PC-3 (cell line): ENCODE results near the gene AVEN. TPM values are rescaled to one million over a fixed set of nuclear protein-coding genes. Genes with fewer than 3 reads are reported as not detected.

Experiments
- ATAC-seq: fragments of 200-7000 bp; cut with Tn5 transposase; 2 replicates; pipeline ENCODE4 v1.9.1; 2020; ENCODE audit warnings: mild to moderate bottlenecking, moderate library complexity
- BruUV-seq: library from RNA; stranded (reverse); fragments of 400-500 nt; replicated peaks from 2 replicates; lab custom pipeline; 2021; lab: Mats Ljungman, UMichigan
- CTCF ChIA-PET: fragments of 300-600 bp; sonication (Branson Sonifier 250); formaldehyde crosslinking; loops from one replicate; lab custom pipeline; 2022; ENCODE audit warnings: antibody characterized with exemption; lab: Charles Lee
- POLR2A ChIA-PET: fragments of 300-600 bp; sonication (Branson Sonifier 250); formaldehyde crosslinking; loops from one replicate; lab custom pipeline; 2022; ENCODE audit warnings: antibody characterized with exemption; ENCODE audit not compliant: unreplicated experiment; lab: Charles Lee
- DNase-seq: peaks from one replicate; pipeline ENCODE4 v3.0.0-alpha.2; 2015
- H2AFZ ChIP-seq: fragments of 300-600 bp; sonication (generic); 2 replicates; pipeline ENCODE4 v1.6.0; 2016; ENCODE audit warnings: antibody characterized with exemption, low read length
- H3F3A ChIP-seq: fragments of 300-600 bp; sonication (generic); one replicate; pipeline ENCODE4 v1.6.0; 2017; ENCODE audit warnings: antibody characterized with exemption, low read length, control low read depth, mild to moderate bottlenecking; ENCODE audit not compliant: unreplicated experiment
- H3K27ac ChIP-seq: fragments of 300-600 bp; sonication (generic); 2 replicates; pipeline ENCODE4 v1.5.1; 2016; ENCODE audit warnings: mild to moderate bottlenecking, low read length
- H3K27me3 ChIP-seq: fragments of 300-600 bp; sonication (generic); 2 replicates; pipeline ENCODE4 v1.6.1; 2016; ENCODE audit warnings: low read length, mixed read lengths
- H3K36me3 ChIP-seq: fragments of 300-600 bp; sonication (generic); 2 replicates; pipeline ENCODE4 v1.6.1; 2016; ENCODE audit warnings: low read depth, mixed run types, low read length, mixed read lengths
- H3K4me1 ChIP-seq: fragments of 300-600 bp; sonication (generic); 2 replicates; pipeline ENCODE4 v1.5.1; 2016; ENCODE audit warnings: low read length; ENCODE audit not compliant: insufficient read depth
- H3K4me2 ChIP-seq: fragments of 300-600 bp; sonication (generic); 2 replicates; pipeline ENCODE4 v1.6.0; 2016; ENCODE audit warnings: low read length
- H3K4me3 ChIP-seq: fragments of 300-600 bp; sonication (generic); 2 replicates; pipeline ENCODE4 v1.5.1; 2016; ENCODE audit warnings: mild to moderate bottlenecking, low read length, mixed read lengths
- H3K79me2 ChIP-seq: fragments of 300-600 bp; sonication (generic); 2 replicates; pipeline ENCODE4 v1.6.1; 2017; ENCODE audit warnings: low read length, mixed read lengths
- H3K9ac ChIP-seq: fragments of 300-600 bp; sonication (generic); 2 replicates; pipeline ENCODE4 v1.6.0; 2016; ENCODE audit warnings: mild to moderate bottlenecking, low read length
- H3K9me2 ChIP-seq: fragments of 300-600 bp; sonication (generic); replicated peaks from 2 replicates; pipeline ENCODE4 v1.6.1; 2016; ENCODE audit warnings: mixed run types, low read length, mixed read lengths
- H3K9me3 ChIP-seq: fragments of 300-600 bp; sonication (generic); 2 replicates; pipeline ENCODE4 v1.6.1; 2016; ENCODE audit warnings: low read length, mixed read lengths
- H4K20me1 ChIP-seq: fragments of 300-600 bp; sonication (generic); 2 replicates; pipeline ENCODE4 v1.6.1; 2016; ENCODE audit warnings: low read length, mixed read lengths
- CTCF ChIP-seq: fragments of 300-600 bp; sonication (generic); conservative IDR thresholded peaks from 2 replicates; pipeline ENCODE4 v1.5.1; 2017; ENCODE audit warnings: antibody characterized with exemption, low read depth, mild to moderate bottlenecking, low read length
- EZH2 ChIP-seq: fragments of 300-600 bp; sonication (generic); IDR thresholded peaks from one replicate; pipeline ENCODE4 v1.6.1; 2017; ENCODE audit warnings: antibody characterized with exemption, mild to moderate bottlenecking, low read length; ENCODE audit not compliant: unreplicated experiment
- EZH2phosphoT487 ChIP-seq: fragments of 300-600 bp; sonication (generic); IDR thresholded peaks from 2 replicates; pipeline ENCODE4 v1.6.1; 2018; ENCODE audit warnings: mild to moderate bottlenecking, antibody characterized with exemption, low read length, borderline replicate concordance
- intact Hi-C: fragments of 100-400 bp; cut with micrococcal nuclease; formaldehyde crosslinking; loops from 2 replicates; pipeline ENCODE4 v1.9.0; 2023
- total RNA-seq: library from RNA; depleted of rRNA; stranded (reverse); fragments of >200 nt; gene quantifications from 2 replicates; pipeline ENCODE4 v1.2.3, GENCODE V29; 2014

AVEN gene
- total RNA-seq, 1 experiment from 2014 or later = 10.5 TPM

DNA sequence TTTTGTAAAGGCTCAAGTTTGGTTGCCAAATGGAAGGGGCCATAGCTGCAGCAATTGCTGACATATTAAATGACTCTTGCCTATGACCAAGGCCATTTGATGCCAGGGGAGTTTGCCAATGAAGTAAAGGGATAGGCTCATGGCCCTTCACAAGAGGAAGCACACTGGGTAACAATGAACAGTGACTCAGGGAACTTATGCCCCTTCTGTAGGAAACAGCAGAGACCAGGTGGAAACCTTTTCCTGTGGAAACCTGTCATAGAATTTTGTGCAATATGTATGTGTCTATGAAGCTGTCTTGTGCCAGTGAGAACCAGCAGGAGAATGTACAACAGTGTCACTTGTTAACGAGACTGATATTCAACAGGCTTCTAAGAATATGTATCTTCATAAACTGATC lies 25.4 kb upstream of the AVEN start:
- no peak overlapping the region for H3K9ac ChIP-seq
- H4K20me1 ChIP-seq = no peaks in the 10 kb centered on the region
- no peak overlapping the region for H3K4me3 ChIP-seq
- no peaks in the 10 kb centered on the region for H3K79me2 ChIP-seq
- no peaks in the 10 kb centered on the region for H3K4me1 ChIP-seq
- ATAC-seq = no peak
- H3K9me3 ChIP-seq = no peaks in the 10 kb centered on the region
- TF ChIP-seq EZH2 (no peak), CTCF (no peak), EZH2phosphoT487 (no peak)
- H3F3A ChIP-seq = no peaks in the 10 kb centered on the region
- no TSS peak for BruUV-seq
- no peak overlapping the region for H3K27ac ChIP-seq
- H3K27me3 ChIP-seq = no peaks in the 10 kb centered on the region
- H3K9me2 ChIP-seq = no peaks in the 10 kb centered on the region
- intact Hi-C loops = no loop called here
- DNase-seq = no peak
- H2AFZ ChIP-seq = no peak overlapping the region
- ChIA-PET POLR2A (interaction anchor here (0.6 kb wide), 1 partner anchor 55 kb away, joined by 3 read pairs; no protein-coding TSS in a partner anchor), CTCF (interaction anchor here (0.5 to 0.7 kb wide), 2 partner anchors 70 to 330 kb away, joined by 4 to 5 read pairs; no protein-coding TSS in a partner anchor)
- H3K36me3 ChIP-seq = no peaks in the 10 kb centered on the region
- H3K4me2 ChIP-seq = no peak overlapping the region

DNA sequence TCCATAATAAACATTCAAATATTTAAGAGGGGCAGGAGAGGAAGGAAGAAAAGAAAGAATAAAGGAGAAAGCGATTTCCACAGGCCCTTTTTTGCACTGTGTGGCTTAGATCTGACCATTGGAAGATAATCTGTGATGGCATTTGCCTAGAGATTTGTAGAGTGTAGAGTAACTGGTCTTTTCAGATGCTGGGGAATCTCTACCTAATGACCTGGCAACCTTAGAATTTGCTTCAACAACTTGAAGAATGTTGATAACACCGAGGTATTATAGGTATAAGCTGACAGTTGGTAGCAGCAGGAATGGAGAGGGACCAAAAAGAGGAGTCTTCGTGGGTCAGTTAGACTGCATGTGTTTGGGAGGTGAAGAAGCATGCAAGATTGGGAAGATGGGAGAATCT lies 20.9 kb upstream of the AVEN start:
- POLR2A ChIA-PET = no interaction called here

More for the DNA sequence above, 20.9 kb upstream of the AVEN start:
- CTCF ChIA-PET = interaction anchor here (0.6 kb wide), 1 partner anchor 322 kb away, joined by 3 read pairs; no protein-coding TSS in a partner anchor
- Histone ChIP-seq H3K4me3 (no peak overlapping the region), H4K20me1 (no peaks in the 10 kb centered on the region), H3K27ac (no peak overlapping the region), H3K9me2 (no peaks in the 10 kb centered on the region), H3K4me2 (no peak overlapping the region), H3K9me3 (no peaks in the 10 kb centered on the region), H2AFZ (no peak overlapping the region), H3K9ac (no peak overlapping the region), H3F3A (no peaks in the 10 kb centered on the region), H3K79me2 (no peaks in the 10 kb centered on the region), H3K36me3 (no peaks in the 10 kb centered on the region), H3K4me1 (no peaks in the 10 kb centered on the region), H3K27me3 (no peaks in the 10 kb centered on the region)
- TF ChIP-seq EZH2phosphoT487 = no peak
- TF ChIP-seq CTCF = no peak
- TF ChIP-seq EZH2 = no peak
- BruUV-seq = no TSS peak
- DNase-seq (no peak), ATAC-seq (no peak)
- intact Hi-C loops = no loop called here
